ENCODE measurements around the gene DICER1.

- TF ChIP-seq CTCF (IDR thresholded peaks at IDR 0.05) (no peak), EZH2phosphoT487 (IDR thresholded peaks at IDR 0.05) (no peak), EZH2 (IDR thresholded peaks at IDR 0.05) (no peak)
These were observed 112.7 kb downstream of the DICER1 start for GRCh38 chr14:95044463-95045105.

Measured in neural progenitor cell (in vitro differentiated cells).